DND-41 (cell line): Measurements from ENCODE around the gene C1QTNF2.

Experiments
- EZH2 ChIP-seq: IDR thresholded peaks from 3 replicates; pipeline ENCODE4 v1.6.1; 2012; ENCODE audit warnings: borderline replicate concordance, low read depth, mild to moderate bottlenecking, moderate library complexity, low read length, inconsistent platforms; ENCODE audit not compliant: severe bottlenecking
- TF ChIP-seq, protein P1 (sequence below): IDR thresholded peaks from 2 replicates; pipeline ENCODE4 v1.5.1; 2012; ENCODE audit warnings: borderline replicate concordance, low read length, moderate library complexity, mild to moderate bottlenecking; ENCODE audit not compliant: poor library complexity, severe bottlenecking; ENCODE audit errors: extremely low read depth

DNA sequence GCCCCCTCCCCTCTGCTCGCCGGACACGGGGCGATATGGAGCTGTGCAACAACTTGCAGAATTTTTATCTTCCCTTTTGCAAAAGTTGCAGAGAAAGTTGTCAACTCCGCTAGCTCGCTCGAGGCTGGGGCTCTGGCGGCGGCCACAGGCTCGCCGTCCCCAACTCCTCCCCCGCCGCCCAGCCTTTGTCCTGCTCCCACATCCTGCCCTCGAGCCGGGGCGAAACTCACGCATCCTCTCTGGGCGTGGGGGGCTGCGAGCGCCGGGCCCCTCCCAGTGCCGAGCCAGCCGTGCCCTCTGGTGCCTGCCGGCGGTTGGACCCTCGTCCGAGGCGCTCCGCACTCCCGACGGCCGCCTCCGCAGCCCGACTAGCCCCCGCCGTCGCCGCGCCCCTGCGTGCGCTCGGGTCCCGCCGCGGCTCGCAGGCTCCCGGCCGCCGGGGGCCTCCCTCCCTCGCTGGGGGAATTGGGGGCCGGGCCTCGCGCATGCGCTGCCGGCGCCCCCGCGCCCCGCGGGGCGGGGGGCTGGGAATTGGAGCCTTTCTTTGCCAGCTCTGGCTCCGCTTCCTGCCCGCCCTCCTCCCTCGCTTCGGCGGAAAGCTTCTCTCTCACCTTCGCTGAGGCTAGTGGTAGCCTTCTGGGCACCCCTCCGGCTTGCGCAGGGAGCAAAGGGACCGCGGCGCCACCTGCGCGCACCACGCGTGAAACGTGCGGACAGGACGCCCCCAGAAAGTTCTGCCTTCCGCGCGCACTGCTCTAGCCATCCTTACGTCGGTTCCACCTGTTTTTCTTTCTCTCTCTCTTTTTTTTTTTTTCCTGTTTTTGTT is 58.1 kb downstream of the C1QTNF2 start, which contains the start of gene CCNJL:
- TF ChIP-seq, protein P1, sequence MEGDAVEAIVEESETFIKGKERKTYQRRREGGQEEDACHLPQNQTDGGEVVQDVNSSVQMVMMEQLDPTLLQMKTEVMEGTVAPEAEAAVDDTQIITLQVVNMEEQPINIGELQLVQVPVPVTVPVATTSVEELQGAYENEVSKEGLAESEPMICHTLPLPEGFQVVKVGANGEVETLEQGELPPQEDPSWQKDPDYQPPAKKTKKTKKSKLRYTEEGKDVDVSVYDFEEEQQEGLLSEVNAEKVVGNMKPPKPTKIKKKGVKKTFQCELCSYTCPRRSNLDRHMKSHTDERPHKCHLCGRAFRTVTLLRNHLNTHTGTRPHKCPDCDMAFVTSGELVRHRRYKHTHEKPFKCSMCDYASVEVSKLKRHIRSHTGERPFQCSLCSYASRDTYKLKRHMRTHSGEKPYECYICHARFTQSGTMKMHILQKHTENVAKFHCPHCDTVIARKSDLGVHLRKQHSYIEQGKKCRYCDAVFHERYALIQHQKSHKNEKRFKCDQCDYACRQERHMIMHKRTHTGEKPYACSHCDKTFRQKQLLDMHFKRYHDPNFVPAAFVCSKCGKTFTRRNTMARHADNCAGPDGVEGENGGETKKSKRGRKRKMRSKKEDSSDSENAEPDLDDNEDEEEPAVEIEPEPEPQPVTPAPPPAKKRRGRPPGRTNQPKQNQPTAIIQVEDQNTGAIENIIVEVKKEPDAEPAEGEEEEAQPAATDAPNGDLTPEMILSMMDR = no peak
- TF ChIP-seq EZH2 = peak; percentile 7
